H9 (cell line): ENCODE results near the gene NUDT16L1. TPM values are rescaled to one million over a fixed set of nuclear protein-coding genes. Genes with fewer than 3 reads are reported as not detected.

Experiments used
- DNase-seq: peaks from one replicate; pipeline ENCODE4 v3.0.0-alpha.2; 2017
- H2AFZ ChIP-seq: one replicate; pipeline ENCODE4 v1.6.1; 2013; ENCODE audit warnings: mild to moderate bottlenecking, low read length, control low read depth, moderate library complexity
- H2AK5ac ChIP-seq: 2 replicates; pipeline ENCODE4 v1.6.1; 2013; ENCODE audit warnings: low read length, control low read depth, mixed read lengths; ENCODE audit not compliant: insufficient read length
- H2BK120ac ChIP-seq: one replicate; pipeline ENCODE4 v1.6.1; 2013; ENCODE audit warnings: low read depth, mild to moderate bottlenecking, low read length, control low read depth, inconsistent platforms; ENCODE audit not compliant: poor library complexity, severe bottlenecking
- H2BK12ac ChIP-seq: 2 replicates; pipeline ENCODE4 v1.6.1; 2013; ENCODE audit warnings: low read length, control low read depth, mixed read lengths, low read depth; ENCODE audit not compliant: insufficient read length
- H2BK15ac ChIP-seq: 2 replicates; pipeline ENCODE4 v1.6.1; 2013; ENCODE audit warnings: low read depth, low read length, control low read depth
- H2BK20ac ChIP-seq: one replicate; pipeline ENCODE4 v1.6.1; 2013; ENCODE audit warnings: low read depth, mild to moderate bottlenecking, low read length, control low read depth, inconsistent platforms; ENCODE audit not compliant: poor library complexity, severe bottlenecking
- H2BK5ac ChIP-seq: 2 replicates; pipeline ENCODE4 v1.6.1; 2013; ENCODE audit warnings: low read length, control low read depth, mixed read lengths; ENCODE audit not compliant: insufficient read length
- H3K14ac ChIP-seq: 2 replicates; pipeline ENCODE4 v1.6.1; 2013; ENCODE audit warnings: low read length, control low read depth; ENCODE audit not compliant: insufficient read depth
- H3K18ac ChIP-seq: 2 replicates; pipeline ENCODE4 v1.6.1; 2013; ENCODE audit warnings: low read depth, mild to moderate bottlenecking, mixed read lengths, low read length, control low read depth; ENCODE audit not compliant: insufficient read length
- H3K23ac ChIP-seq: 2 replicates; pipeline ENCODE4 v1.6.1; 2013; ENCODE audit warnings: low read length, control low read depth, mixed read lengths, low read depth; ENCODE audit not compliant: insufficient read length
- H3K23me2 ChIP-seq: 2 replicates; pipeline ENCODE4 v1.6.1; 2013; ENCODE audit warnings: low read depth, mild to moderate bottlenecking, mixed read lengths, low read length, control low read depth; ENCODE audit not compliant: insufficient read length, poor library complexity, severe bottlenecking
- H3K27ac ChIP-seq: 2 replicates; pipeline ENCODE4 v1.5.1; 2013; ENCODE audit warnings: low read length, control low read depth, mixed read lengths, low read depth; ENCODE audit not compliant: insufficient read length
- H3K27me3 ChIP-seq: 2 replicates; pipeline ENCODE4 v1.6.1; 2013; ENCODE audit warnings: low read length, control low read depth, inconsistent platforms; ENCODE audit not compliant: insufficient read depth
- H3K4ac ChIP-seq: 2 replicates; pipeline ENCODE4 v1.6.1; 2013; ENCODE audit warnings: low read depth, mild to moderate bottlenecking, control low read depth, inconsistent platforms, low read length, moderate library complexity
- H3K4me1 ChIP-seq: 2 replicates; pipeline ENCODE4 v1.6.1; 2013; ENCODE audit warnings: low read length, control low read depth, inconsistent platforms; ENCODE audit not compliant: insufficient read depth
- H3K4me2 ChIP-seq: 2 replicates; pipeline ENCODE4 v1.6.1; 2013; ENCODE audit warnings: low read length, control low read depth, mixed read lengths; ENCODE audit not compliant: insufficient read length, insufficient read depth
- H3K56ac ChIP-seq: 2 replicates; pipeline ENCODE4 v1.6.1; 2013; ENCODE audit warnings: low read depth, mild to moderate bottlenecking, mixed read lengths, low read length, control low read depth; ENCODE audit not compliant: insufficient read length
- H3K79me1 ChIP-seq: 2 replicates; pipeline ENCODE4 v1.6.1; 2013; ENCODE audit warnings: low read depth, mild to moderate bottlenecking, moderate library complexity, low read length, control low read depth, inconsistent platforms; ENCODE audit not compliant: insufficient read depth, poor library complexity, severe bottlenecking
- H3K79me2 ChIP-seq: 2 replicates; pipeline ENCODE4 v1.6.1; 2013; ENCODE audit warnings: low read length, control low read depth, inconsistent platforms; ENCODE audit not compliant: insufficient read depth
- H3K9ac ChIP-seq: 2 replicates; pipeline ENCODE4 v1.6.1; 2013; ENCODE audit warnings: low read length, control low read depth, mixed read lengths; ENCODE audit not compliant: insufficient read length; ENCODE audit errors: extremely low read depth
- H3K9me3 ChIP-seq: one replicate; pipeline ENCODE4 v1.6.1; 2013; ENCODE audit warnings: low read depth, low read length, inconsistent platforms; ENCODE audit not compliant: control insufficient read depth
- H3T11ph ChIP-seq: one replicate; pipeline ENCODE4 v1.6.1; 2013; ENCODE audit warnings: mild to moderate bottlenecking, low read length, control low read depth, inconsistent platforms
- H4K20me1 ChIP-seq: one replicate; pipeline ENCODE4 v1.6.1; 2013; ENCODE audit not compliant: control insufficient read depth, insufficient read length, insufficient read depth
- H4K5ac ChIP-seq: 2 replicates; pipeline ENCODE4 v1.6.1; 2013; ENCODE audit warnings: low read depth, mild to moderate bottlenecking, mixed read lengths, low read length, control low read depth; ENCODE audit not compliant: insufficient read length
- H4K8ac ChIP-seq: replicated peaks from 2 replicates; pipeline ENCODE4 v1.6.1; 2013; ENCODE audit warnings: low read length, control low read depth, mixed read lengths, low read depth; ENCODE audit not compliant: insufficient read length
- H4K91ac ChIP-seq: 2 replicates; pipeline ENCODE4 v1.6.1; 2013; ENCODE audit warnings: low read depth, mild to moderate bottlenecking, moderate library complexity, mixed read lengths, low read length, control low read depth; ENCODE audit not compliant: insufficient read length
- H3K27ac Mint-ChIP-seq, 3 experiments: 2 replicates in 2 of 3; 3 replicates in 1 of 3; pipeline ENCODE4 v1.8.0; 2020 to 2021; ENCODE audit warnings: mixed read lengths in 3 of 3, mild to moderate bottlenecking in 1 of 3, moderate library complexity in 1 of 3
- H3K27me3 Mint-ChIP-seq: 2 replicates; pipeline ENCODE4 v1.8.0; 2021; ENCODE audit warnings: low read depth, mild to moderate bottlenecking, moderate library complexity, mixed read lengths
- H3K36me3 Mint-ChIP-seq, 3 experiments: 2 replicates in 2 of 3; 3 replicates in 1 of 3; pipeline ENCODE4 v1.8.0; 2020 to 2021; ENCODE audit warnings: low read depth in 3 of 3, mixed read lengths in 3 of 3; ENCODE audit not compliant: insufficient read depth in 1 of 3
- H3K4me1 Mint-ChIP-seq, 2 experiments: 2 replicates each; pipeline ENCODE4 v1.8.0; 2020; ENCODE audit warnings: mixed read lengths in 2 of 2
- H3K4me3 Mint-ChIP-seq, 2 experiments: 2 replicates in 1 of 2; 3 replicates in 1 of 2; pipeline ENCODE4 v1.8.0; 2020 to 2021; ENCODE audit warnings: mild to moderate bottlenecking in 2 of 2, mixed read lengths in 2 of 2, moderate library complexity in 1 of 2
- H3K9me3 Mint-ChIP-seq, 2 experiments: 2 replicates in 1 of 2; 3 replicates in 1 of 2; pipeline ENCODE4 v1.8.0; 2020; ENCODE audit warnings: mild to moderate bottlenecking in 2 of 2, mixed read lengths in 2 of 2, moderate library complexity in 1 of 2
- CTCF ChIP-seq: fragments of 200-600 bp; sonication (generic); conservative IDR thresholded peaks from 3 replicates; pipeline ENCODE4 v1.8.0; 2021; ENCODE audit warnings: antibody characterized with exemption, mild to moderate bottlenecking
- WGBS: extraction: QIAGEN DNeasy Blood & Tissue Kit; methylation state at CpG from one replicate; pipeline ENCODE4 v1.1.7; 2013; ENCODE audit warnings: missing lambda C conversion rate, low lambda C conversion rate, mixed read lengths; ENCODE audit not compliant: insufficient read length; ENCODE audit errors: extremely low coverage; 5-methylcytosine and 5-hydroxymethylcytosine counted together
- total RNA-seq: library from RNA; stranded (reverse); gene quantifications from 2 replicates; pipeline ENCODE4 v1.2.1, GENCODE V29; 2021

The NUDT16L1 gene
- total RNA-seq, 1 experiment from 2014 or later, result 49.4 TPM

- no peaks in the 10 kb centered on the region for H3K27me3 Mint-ChIP-seq
- H3K27me3 ChIP-seq, result no peaks in the 10 kb centered on the region
- no peak overlapping the region for H3K27ac ChIP-seq
- no peak overlapping the region for H3K9ac ChIP-seq
- no peak overlapping the region for H3T11ph ChIP-seq
- no peak overlapping the region for H3K56ac ChIP-seq
- no peaks in the 10 kb centered on the region for H3K9me3 Mint-ChIP-seq
- no peak overlapping the region for H3K4me2 ChIP-seq
- no peaks in the 10 kb centered on the region for H3K79me2 ChIP-seq
- H4K8ac ChIP-seq, result no peak overlapping the region
- no peak overlapping the region for H2AK5ac ChIP-seq
- DNase-seq, result no peak
- no peak overlapping the region for H3K18ac ChIP-seq
- no peaks in the 10 kb centered on the region for H3K9me3 ChIP-seq
- H3K23me2 ChIP-seq, result no peaks in the 10 kb centered on the region
- no peak overlapping the region for H3K14ac ChIP-seq
- no peak for TF ChIP-seq CTCF
- WGBS, result no CpG with 5 or more reads among the region's 26 CpGs
- no peak overlapping the region for H3K4me3 Mint-ChIP-seq
- H3K23ac ChIP-seq, result no peak overlapping the region
- no peak overlapping the region for H2AFZ ChIP-seq
- H2BK15ac ChIP-seq, result no peak overlapping the region
- no peak overlapping the region for H3K27ac Mint-ChIP-seq
- no peak overlapping the region for H4K5ac ChIP-seq
- H2BK20ac ChIP-seq, result no peak overlapping the region
- no peaks in the 10 kb centered on the region for H4K20me1 ChIP-seq
- no peak overlapping the region for H4K91ac ChIP-seq
- no peaks in the 10 kb centered on the region for H3K4me1 ChIP-seq
- peaks cover 2 to 38% (median 18%) of the 10 kb centered on the region in 3 experiments; a peak in 5 of 7 replicates for H3K36me3 Mint-ChIP-seq
- H2BK120ac ChIP-seq, result no peak overlapping the region
- no peak overlapping the region for H3K4ac ChIP-seq
- H3K4me1 Mint-ChIP-seq, result no peaks in the 10 kb centered on the region
- H3K79me1 ChIP-seq, result no peaks in the 10 kb centered on the region
- H2BK5ac ChIP-seq, result no peak overlapping the region
- no peak overlapping the region for H2BK12ac ChIP-seq
Measured at GRCh38 chr16:4682084-4682591, 11.2 kb upstream of the NUDT16L1 start.
